Caco-2 (cell line): ENCODE results near the gene IGLL5. TPM values are rescaled to one million over a fixed set of nuclear protein-coding genes. Genes with fewer than 3 reads are reported as not detected.

Source experiments
- BruUV-seq: library from RNA; stranded (reverse); fragments of 400-500 nt; replicated peaks from 2 replicates; lab custom pipeline; 2021; lab: Mats Ljungman, UMichigan
- CTCF ChIA-PET: fragments of 300-600 bp; sonication (Branson Sonifier 250); formaldehyde crosslinking; loops from one replicate; lab custom pipeline; 2022; ENCODE audit warnings: antibody characterized with exemption; lab: Charles Lee
- POLR2A ChIA-PET: fragments of 300-600 bp; sonication (Branson Sonifier 250); formaldehyde crosslinking; loops from one replicate; lab custom pipeline; 2022; ENCODE audit warnings: antibody characterized with exemption; lab: Charles Lee
- DNase-seq, 2 experiments: peaks; one replicate each; pipeline versions ENCODE4 v3.0.0 to v3.0.0-alpha.2; 2020 to 2022
- H3K27me3 ChIP-seq: replicated peaks from 2 replicates; pipeline ENCODE4 v1.6.0; 2011; ENCODE audit warnings: low read length; ENCODE audit not compliant: control insufficient read depth, insufficient read depth
- H3K36me3 ChIP-seq: 2 replicates; pipeline ENCODE4 v1.5.1; 2011; ENCODE audit warnings: low read length; ENCODE audit not compliant: control insufficient read depth, insufficient read depth
- H3K4me1 ChIP-seq: fragments of 250-450 bp; sonication (Bioruptor Pico); 2 replicates; pipeline ENCODE4 v1.5.1; 2020; ENCODE audit warnings: mild to moderate bottlenecking
- H3K4me3 ChIP-seq: 2 replicates; pipeline ENCODE4 v1.5.1; 2011; ENCODE audit warnings: low read depth, mild to moderate bottlenecking, control low read depth, low read length
- H3K9me3 ChIP-seq: fragments of 250-450 bp; sonication (Bioruptor Pico); 2 replicates; pipeline ENCODE4 v1.5.1; 2020; ENCODE audit warnings: mild to moderate bottlenecking, moderate library complexity
- H3K27ac Mint-ChIP-seq: one replicate; pipeline ENCODE4 v1.8.0; 2022; ENCODE audit warnings: mixed read lengths; ENCODE audit not compliant: unreplicated experiment
- H3K27me3 Mint-ChIP-seq: one replicate; pipeline ENCODE4 v1.8.0; 2022; ENCODE audit warnings: mixed read lengths; ENCODE audit not compliant: insufficient read depth, unreplicated experiment
- H3K36me3 Mint-ChIP-seq: one replicate; pipeline ENCODE4 v1.8.0; 2022; ENCODE audit warnings: mild to moderate bottlenecking, mixed read lengths; ENCODE audit not compliant: insufficient read depth, unreplicated experiment
- H3K4me1 Mint-ChIP-seq: one replicate; pipeline ENCODE4 v1.8.0; 2022; ENCODE audit warnings: low read depth, mixed read lengths; ENCODE audit not compliant: unreplicated experiment
- H3K4me3 Mint-ChIP-seq: one replicate; pipeline ENCODE4 v1.8.0; 2022; ENCODE audit warnings: mild to moderate bottlenecking, moderate library complexity, mixed read lengths; ENCODE audit not compliant: unreplicated experiment
- H3K9me3 Mint-ChIP-seq: one replicate; pipeline ENCODE4 v1.8.0; 2022; ENCODE audit warnings: mixed read lengths; ENCODE audit not compliant: unreplicated experiment
- CTCF ChIP-seq, 2 experiments: fragments of 200-600 bp in 1 of 2; IDR thresholded peaks; 1 replicate in 1 of 2; 2 replicates in 1 of 2; pipeline versions ENCODE4 v1.5.1 to v1.8.0; 2011 to 2022; ENCODE audit warnings: antibody characterized with exemption in 1 of 2, control low read depth in 1 of 2, inconsistent platforms in 1 of 2, low read depth in 1 of 2, low read length in 1 of 2, mild to moderate bottlenecking in 1 of 2, moderate library complexity in 1 of 2; ENCODE audit not compliant: insufficient read depth in 1 of 2, severe bottlenecking in 1 of 2, unreplicated experiment in 1 of 2
- intact Hi-C: fragments of 100-400 bp; cut with micrococcal nuclease; formaldehyde crosslinking; loops from one replicate; pipeline ENCODE4 v1.10.0; 2022; ENCODE audit not compliant: unreplicated experiment
- total RNA-seq: library from RNA; stranded (reverse); gene quantifications from 2 replicates; pipeline ENCODE4 v1.2.3, GENCODE V29; 2022

Gene IGLL5
- total RNA-seq, 1 experiment from 2014 or later = not detected

- H3K27me3 Mint-ChIP-seq = no peaks in the 10 kb centered on the region
- Histone ChIP-seq H3K27me3 (no peaks in the 10 kb centered on the region), H3K9me3 (no peaks in the 10 kb centered on the region), H3K36me3 (no peaks in the 10 kb centered on the region), H3K4me3 (no peak overlapping the region), H3K4me1 (peaks cover under 1% of the 10 kb centered on the region; the same call in 1 of the 2 replicates)
- DNase-seq = no peak
- H3K27ac Mint-ChIP-seq = no peak overlapping the region
- H3K9me3 Mint-ChIP-seq = no peaks in the 10 kb centered on the region
- TF ChIP-seq CTCF (IDR thresholded peaks at IDR 0.05; ENCODE audit: insufficient read depth in 1 of 2, low read depth in 1 of 2, low read length in 1 of 2, severe bottlenecking in 1 of 2, unreplicated experiment in 1 of 2) = no peak
- ChIA-PET POLR2A (no interaction called here), CTCF (interaction anchor here (0.7 kb wide), 1 partner anchor 578 kb away, joined by 5 read pairs; no protein-coding TSS in a partner anchor)
- intact Hi-C loops = no loop called here
- no peak overlapping the region for H3K4me3 Mint-ChIP-seq
- BruUV-seq = no TSS peak
- peaks cover under 1% of the 10 kb centered on the region for H3K4me1 Mint-ChIP-seq
- H3K36me3 Mint-ChIP-seq = no peaks in the 10 kb centered on the region
These were observed 44.1 kb downstream of the IGLL5 start for GRCh38 chr22:22931557-22932270.

GRCh38 chr22:22932512-22932941, 44.9 kb downstream of the IGLL5 start:
- no TSS peak for BruUV-seq
- Histone ChIP-seq H3K36me3 (no peaks in the 10 kb centered on the region), H3K9me3 (no peaks in the 10 kb centered on the region), H3K27me3 (no peaks in the 10 kb centered on the region), H3K4me3 (no peak overlapping the region), H3K4me1 (no peaks in the 10 kb centered on the region)
- CTCF ChIA-PET = no interaction called here
- no peaks in the 10 kb centered on the region for H3K9me3 Mint-ChIP-seq
- no peaks in the 10 kb centered on the region for H3K36me3 Mint-ChIP-seq
- TF ChIP-seq CTCF (IDR thresholded peaks at IDR 0.05; ENCODE audit: insufficient read depth in 1 of 2, low read depth in 1 of 2, low read length in 1 of 2, severe bottlenecking in 1 of 2, unreplicated experiment in 1 of 2) = no peak
- no peak for DNase-seq
- peaks cover 4% of the 10 kb centered on the region for H3K27me3 Mint-ChIP-seq
- H3K4me1 Mint-ChIP-seq = no peaks in the 10 kb centered on the region
- intact Hi-C loops = no loop called here
- no peak overlapping the region for H3K4me3 Mint-ChIP-seq
- H3K27ac Mint-ChIP-seq = no peak overlapping the region
- POLR2A ChIA-PET = no interaction called here

GRCh38 chr22:22933100-22933806, 45.6 kb downstream of the IGLL5 start:
- H3K27me3 ChIP-seq = no peaks in the 10 kb centered on the region
- BruUV-seq = no TSS peak
- H3K4me3 ChIP-seq = no peak overlapping the region
- no peak for DNase-seq
- ChIA-PET POLR2A (no interaction called here), CTCF (no interaction called here)
- H3K4me3 Mint-ChIP-seq = no peak overlapping the region
- H3K9me3 ChIP-seq = no peaks in the 10 kb centered on the region
- H3K36me3 Mint-ChIP-seq = no peaks in the 10 kb centered on the region
- TF ChIP-seq CTCF (IDR thresholded peaks at IDR 0.05; ENCODE audit: insufficient read depth in 1 of 2, low read depth in 1 of 2, low read length in 1 of 2, severe bottlenecking in 1 of 2, unreplicated experiment in 1 of 2) = no peak
- no peaks in the 10 kb centered on the region for H3K36me3 ChIP-seq
- intact Hi-C loops = no loop called here
- peaks cover 4% of the 10 kb centered on the region for H3K27me3 Mint-ChIP-seq
- no peaks in the 10 kb centered on the region for H3K9me3 Mint-ChIP-seq
- no peak overlapping the region for H3K27ac Mint-ChIP-seq
- H3K4me1 Mint-ChIP-seq = no peaks in the 10 kb centered on the region
- no peaks in the 10 kb centered on the region for H3K4me1 ChIP-seq
